HepG2 (cell line): ENCODE results near the gene PLEKHH1.

ENCODE experiments used
- CBX5 ChIP-seq: sonication (generic); formaldehyde crosslinking; IDR thresholded peaks from 2 replicates; pipeline ENCODE4 v1.4.0; 2020; ENCODE audit warnings: missing genetic modification reagents, borderline replicate concordance
- CEBPB ChIP-seq: IDR thresholded peaks from 2 replicates; pipeline ENCODE4 v1.6.1; 2011; ENCODE audit warnings: low read depth, low read length, improper control_type of control experiment, borderline replicate concordance
- CEBPG ChIP-seq: IDR thresholded peaks from 2 replicates; pipeline ENCODE4 v1.6.1; 2016
- KLF9 ChIP-seq: IDR thresholded peaks from 2 replicates; pipeline ENCODE4 v1.6.1; 2016; ENCODE audit warnings: low read depth
- NR2C2 ChIP-seq: sonication (generic); formaldehyde crosslinking; IDR thresholded peaks from 2 replicates; pipeline ENCODE4 v1.4.0; 2020; ENCODE audit warnings: missing genetic modification reagents, mild to moderate bottlenecking, moderate library complexity, borderline replicate concordance
- PHF20 ChIP-seq: sonication (generic); formaldehyde crosslinking; IDR thresholded peaks from 2 replicates; pipeline ENCODE4 v1.5.0; 2020; ENCODE audit warnings: mild to moderate bottlenecking, missing genetic modification reagents
- RBAK ChIP-seq: sonication (generic); formaldehyde crosslinking; IDR thresholded peaks from 2 replicates; pipeline ENCODE4 v1.5.1; 2020; ENCODE audit warnings: mild to moderate bottlenecking, missing genetic modification reagents
- ZFP37 ChIP-seq: sonication (generic); formaldehyde crosslinking; IDR thresholded peaks from 2 replicates; pipeline ENCODE4 v1.4.0; 2020; ENCODE audit warnings: missing genetic modification reagents, borderline replicate concordance
- ZFX ChIP-seq: sonication (generic); formaldehyde crosslinking; IDR thresholded peaks from 2 replicates; pipeline ENCODE4 v1.4.0; 2020; ENCODE audit warnings: mild to moderate bottlenecking, low read depth, missing genetic modification reagents, moderate library complexity
- TF ChIP-seq, protein P1 (sequence below): sonication (generic); formaldehyde crosslinking; IDR thresholded peaks from 2 replicates; pipeline ENCODE4 v1.5.0; 2020; ENCODE audit warnings: mild to moderate bottlenecking, missing genetic modification reagents, moderate library complexity
- TF ChIP-seq, protein P2 (sequence below): sonication (generic); formaldehyde crosslinking; IDR thresholded peaks from 2 replicates; pipeline ENCODE4 v1.8.0; 2022; ENCODE audit warnings: mild to moderate bottlenecking, missing genetic modification reagents, borderline replicate concordance
- TF ChIP-seq, protein P3 (sequence below): sonication (generic); formaldehyde crosslinking; IDR thresholded peaks from 2 replicates; pipeline ENCODE4 v1.4.0; 2020; ENCODE audit warnings: mild to moderate bottlenecking, missing genetic modification reagents

DNA sequence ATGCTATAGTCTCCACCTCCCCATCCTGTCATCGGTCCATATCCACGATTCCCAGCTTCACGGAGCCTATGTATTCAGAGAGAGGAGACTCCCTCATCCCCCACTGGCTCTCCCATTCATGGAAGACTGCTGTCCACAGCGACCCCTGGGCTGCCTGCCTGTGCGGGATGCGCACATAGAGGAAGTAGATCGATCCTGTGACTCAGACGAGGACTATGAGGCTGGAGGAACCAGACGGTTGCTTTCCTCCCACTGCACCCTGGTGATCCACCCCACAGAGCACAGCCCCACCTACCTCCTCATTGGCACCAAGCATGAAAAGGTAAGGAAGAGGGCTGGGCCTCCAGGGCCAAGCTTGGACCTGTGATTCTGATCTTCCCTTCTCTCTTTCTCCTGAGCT is 42.6 kb downstream of the PLEKHH1 start:
- TF ChIP-seq, protein P1, sequence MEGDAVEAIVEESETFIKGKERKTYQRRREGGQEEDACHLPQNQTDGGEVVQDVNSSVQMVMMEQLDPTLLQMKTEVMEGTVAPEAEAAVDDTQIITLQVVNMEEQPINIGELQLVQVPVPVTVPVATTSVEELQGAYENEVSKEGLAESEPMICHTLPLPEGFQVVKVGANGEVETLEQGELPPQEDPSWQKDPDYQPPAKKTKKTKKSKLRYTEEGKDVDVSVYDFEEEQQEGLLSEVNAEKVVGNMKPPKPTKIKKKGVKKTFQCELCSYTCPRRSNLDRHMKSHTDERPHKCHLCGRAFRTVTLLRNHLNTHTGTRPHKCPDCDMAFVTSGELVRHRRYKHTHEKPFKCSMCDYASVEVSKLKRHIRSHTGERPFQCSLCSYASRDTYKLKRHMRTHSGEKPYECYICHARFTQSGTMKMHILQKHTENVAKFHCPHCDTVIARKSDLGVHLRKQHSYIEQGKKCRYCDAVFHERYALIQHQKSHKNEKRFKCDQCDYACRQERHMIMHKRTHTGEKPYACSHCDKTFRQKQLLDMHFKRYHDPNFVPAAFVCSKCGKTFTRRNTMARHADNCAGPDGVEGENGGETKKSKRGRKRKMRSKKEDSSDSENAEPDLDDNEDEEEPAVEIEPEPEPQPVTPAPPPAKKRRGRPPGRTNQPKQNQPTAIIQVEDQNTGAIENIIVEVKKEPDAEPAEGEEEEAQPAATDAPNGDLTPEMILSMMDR (CRISPR knock-in tag), result no peak
- TF ChIP-seq CEBPG (CRISPR knock-in tag) (no peak), KLF9 (no peak), CEBPB (no peak), PHF20 (CRISPR knock-in tag) (no peak), RBAK (CRISPR knock-in tag) (no peak), NR2C2 (CRISPR knock-in tag) (no peak), ZFP37 (CRISPR knock-in tag) (no peak), CBX5 (CRISPR knock-in tag) (no peak), ZFX (CRISPR knock-in tag) (no peak)
- TF ChIP-seq, protein P2, sequence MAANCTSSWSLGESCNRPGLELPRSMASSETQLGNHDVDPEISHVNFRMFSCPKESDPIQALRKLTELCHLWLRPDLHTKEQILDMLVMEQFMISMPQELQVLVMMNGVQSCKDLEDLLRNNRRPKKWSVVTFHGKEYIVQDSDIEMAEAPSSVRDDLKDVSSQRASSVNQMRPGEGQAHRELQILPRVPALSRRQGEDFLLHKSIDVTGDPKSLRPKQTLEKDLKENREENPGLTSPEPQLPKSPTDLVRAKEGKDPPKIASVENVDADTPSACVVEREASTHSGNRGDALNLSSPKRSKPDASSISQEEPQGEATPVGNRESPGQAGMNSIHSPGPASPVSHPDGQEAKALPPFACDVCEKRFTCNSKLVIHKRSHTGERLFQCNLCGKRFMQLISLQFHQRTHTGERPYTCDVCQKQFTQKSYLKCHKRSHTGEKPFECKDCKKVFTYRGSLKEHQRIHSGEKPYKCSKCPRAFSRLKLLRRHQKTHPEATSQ, result no peak
- TF ChIP-seq, protein P3, sequence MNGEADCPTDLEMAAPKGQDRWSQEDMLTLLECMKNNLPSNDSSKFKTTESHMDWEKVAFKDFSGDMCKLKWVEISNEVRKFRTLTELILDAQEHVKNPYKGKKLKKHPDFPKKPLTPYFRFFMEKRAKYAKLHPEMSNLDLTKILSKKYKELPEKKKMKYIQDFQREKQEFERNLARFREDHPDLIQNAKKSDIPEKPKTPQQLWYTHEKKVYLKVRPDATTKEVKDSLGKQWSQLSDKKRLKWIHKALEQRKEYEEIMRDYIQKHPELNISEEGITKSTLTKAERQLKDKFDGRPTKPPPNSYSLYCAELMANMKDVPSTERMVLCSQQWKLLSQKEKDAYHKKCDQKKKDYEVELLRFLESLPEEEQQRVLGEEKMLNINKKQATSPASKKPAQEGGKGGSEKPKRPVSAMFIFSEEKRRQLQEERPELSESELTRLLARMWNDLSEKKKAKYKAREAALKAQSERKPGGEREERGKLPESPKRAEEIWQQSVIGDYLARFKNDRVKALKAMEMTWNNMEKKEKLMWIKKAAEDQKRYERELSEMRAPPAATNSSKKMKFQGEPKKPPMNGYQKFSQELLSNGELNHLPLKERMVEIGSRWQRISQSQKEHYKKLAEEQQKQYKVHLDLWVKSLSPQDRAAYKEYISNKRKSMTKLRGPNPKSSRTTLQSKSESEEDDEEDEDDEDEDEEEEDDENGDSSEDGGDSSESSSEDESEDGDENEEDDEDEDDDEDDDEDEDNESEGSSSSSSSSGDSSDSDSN (CRISPR knock-in tag), result no peak
